Liver (tissue), 9 donors: ENCODE results near the gene DIS3L2. TPM values are rescaled to one million over a fixed set of nuclear protein-coding genes. Genes with fewer than 3 reads are reported as not detected.

Experiments used
- DNase-seq: peaks from one replicate; pipeline ENCODE4 v3.0.0-alpha.2; 2017; ENCODE audit warnings: low spot score
- H3K27ac ChIP-seq, 2 donors: one replicate each; pipeline ENCODE4 v1.7.0; 2013; ENCODE audit warnings: inconsistent platforms in 2 of 2, low read length in 2 of 2, control low read depth in 1 of 2, low read depth in 1 of 2, mild to moderate bottlenecking in 1 of 2
- H3K27me3 ChIP-seq, 4 donors: one replicate each; pipeline versions ENCODE4 v1.6.1 to v1.7.0; 2013; ENCODE audit warnings: low read length in 3 of 4, inconsistent platforms in 1 of 4, mild to moderate bottlenecking in 1 of 4, moderate library complexity in 1 of 4; ENCODE audit not compliant: control insufficient read depth in 4 of 4, insufficient read depth in 4 of 4
- H3K36me3 ChIP-seq, 4 donors: one replicate each; pipeline versions ENCODE4 v1.6.1 to v1.7.0; 2013; ENCODE audit warnings: low read length in 3 of 4, mild to moderate bottlenecking in 3 of 4, low read depth in 1 of 4, moderate library complexity in 1 of 4; ENCODE audit not compliant: control insufficient read depth in 4 of 4, insufficient read depth in 3 of 4
- H3K4me1 ChIP-seq, 4 donors: one replicate each; pipeline versions ENCODE4 v1.6.1 to v1.7.0; 2013; ENCODE audit warnings: low read length in 3 of 4, mild to moderate bottlenecking in 3 of 4, moderate library complexity in 1 of 4; ENCODE audit not compliant: control insufficient read depth in 4 of 4, insufficient read depth in 4 of 4
- H3K4me3 ChIP-seq, 3 donors: one replicate each; pipeline versions ENCODE4 v1.6.1 to v1.7.0; 2013; ENCODE audit warnings: low read length in 3 of 3, control low read depth in 1 of 3, low read depth in 1 of 3, mild to moderate bottlenecking in 1 of 3
- H3K9ac ChIP-seq, 2 donors: one replicate each; pipeline ENCODE4 v1.7.0; 2013; ENCODE audit warnings: low read length in 2 of 2, mild to moderate bottlenecking in 2 of 2, moderate library complexity in 2 of 2, control low read depth in 1 of 2, low read depth in 1 of 2
- H3K9me3 ChIP-seq, 4 donors: one replicate each; pipeline versions ENCODE4 v1.6.1 to v1.7.0; 2013; ENCODE audit warnings: low read length in 3 of 4; ENCODE audit not compliant: control insufficient read depth in 4 of 4
- ATF3 ChIP-seq: IDR thresholded peaks from 2 replicates; pipeline ENCODE4 v1.6.1; 2016; ENCODE audit warnings: antibody characterized with exemption
- EGR1 ChIP-seq, 2 donors: IDR thresholded peaks; 2 replicates each; pipeline ENCODE4 v1.6.1; 2016 to 2018; ENCODE audit warnings: antibody characterized with exemption in 2 of 2, low read depth in 2 of 2
- FOXA1 ChIP-seq: IDR thresholded peaks from 2 replicates; pipeline ENCODE4 v1.6.1; 2016; ENCODE audit warnings: antibody characterized with exemption
- GABPA ChIP-seq, 2 donors: IDR thresholded peaks in 1 of 2; conservative IDR thresholded peaks in 1 of 2; 2 replicates each; pipeline ENCODE4 v1.6.1; 2016; ENCODE audit warnings: antibody characterized with exemption in 2 of 2, mild to moderate bottlenecking in 1 of 2, moderate library complexity in 1 of 2
- HNF4A ChIP-seq, 2 donors: conservative IDR thresholded peaks; 2 replicates each; pipeline ENCODE4 v1.6.1; 2016; ENCODE audit warnings: antibody characterized with exemption in 2 of 2, mild to moderate bottlenecking in 2 of 2
- HNF4G ChIP-seq: IDR thresholded peaks from 2 replicates; pipeline ENCODE4 v1.6.1; 2016; ENCODE audit warnings: antibody characterized with exemption
- JUND ChIP-seq, 2 donors: IDR thresholded peaks; 2 replicates each; pipeline ENCODE4 v1.6.1; 2016; ENCODE audit warnings: antibody characterized with exemption in 2 of 2
- NR2F2 ChIP-seq: IDR thresholded peaks from 2 replicates; pipeline ENCODE4 v1.6.1; 2016; ENCODE audit warnings: antibody characterized with exemption
- RAD21 ChIP-seq, 2 donors: IDR thresholded peaks; 2 replicates each; pipeline ENCODE4 v1.6.1; 2016; ENCODE audit warnings: antibody characterized with exemption in 2 of 2, mild to moderate bottlenecking in 2 of 2
- REST ChIP-seq: IDR thresholded peaks from 2 replicates; pipeline ENCODE4 v1.6.1; 2016; ENCODE audit warnings: antibody characterized with exemption, mild to moderate bottlenecking
- RXRA ChIP-seq, 2 donors: IDR thresholded peaks; 2 replicates each; pipeline ENCODE4 v1.6.1; 2017 to 2018; ENCODE audit warnings: antibody characterized with exemption in 2 of 2, mild to moderate bottlenecking in 1 of 2
- SP1 ChIP-seq: IDR thresholded peaks from 2 replicates; pipeline ENCODE4 v1.6.1; 2018; ENCODE audit warnings: antibody characterized with exemption, mild to moderate bottlenecking
- WGBS: extraction: QIAGEN DNeasy Blood & Tissue Kit; methylation state at CpG from one replicate; pipeline ENCODE4 v1.1.7; 2013; 5-methylcytosine and 5-hydroxymethylcytosine counted together
- polyA plus RNA-seq, 2 donors: library from polyadenylated mRNA; stranded (reverse) in 1 of 2; unstranded in 1 of 2; fragments of 200-250 nt in 1 of 2; fragments of >200 nt in 1 of 2; fragmentation: Nextera tagmentation in 1 of 2; extraction: Ambion mirVana in 1 of 2; gene quantifications; one replicate each; pipeline versions ENCODE4 v1.2.1 to v1.2.3, GENCODE V29; 2013 to 2015
- total RNA-seq, 2 donors: library from RNA; depleted of rRNA; stranded (reverse); fragments of >200 nt; gene quantifications; one replicate each; pipeline ENCODE4 v1.2.3, GENCODE V29; 2014
- TF ChIP-seq, protein P1 (sequence below): IDR thresholded peaks from 2 replicates; pipeline ENCODE4 v1.6.1; 2016; ENCODE audit warnings: antibody characterized with exemption
- TF ChIP-seq, protein P2 (sequence below): IDR thresholded peaks from 2 replicates; pipeline ENCODE4 v1.6.1; 2016; ENCODE audit warnings: antibody characterized with exemption
- TF ChIP-seq, protein P3 (sequence below): fragments of 150-350 bp; IDR thresholded peaks from 2 replicates; pipeline ENCODE4 v1.5.1; 2017; ENCODE audit warnings: improper control_type of control experiment, low read depth, low read length; ENCODE audit not compliant: missing input control
- donor health status: healthy.
- donor health status: healthy.
- donor health status: healthy.
- donor health status: healthy.
- donor health status: healthy.

The DIS3L2 gene
- total and polyA plus RNA-seq, 4 donors = 5.7 to 21.5 (median 8.8) TPM

DNA sequence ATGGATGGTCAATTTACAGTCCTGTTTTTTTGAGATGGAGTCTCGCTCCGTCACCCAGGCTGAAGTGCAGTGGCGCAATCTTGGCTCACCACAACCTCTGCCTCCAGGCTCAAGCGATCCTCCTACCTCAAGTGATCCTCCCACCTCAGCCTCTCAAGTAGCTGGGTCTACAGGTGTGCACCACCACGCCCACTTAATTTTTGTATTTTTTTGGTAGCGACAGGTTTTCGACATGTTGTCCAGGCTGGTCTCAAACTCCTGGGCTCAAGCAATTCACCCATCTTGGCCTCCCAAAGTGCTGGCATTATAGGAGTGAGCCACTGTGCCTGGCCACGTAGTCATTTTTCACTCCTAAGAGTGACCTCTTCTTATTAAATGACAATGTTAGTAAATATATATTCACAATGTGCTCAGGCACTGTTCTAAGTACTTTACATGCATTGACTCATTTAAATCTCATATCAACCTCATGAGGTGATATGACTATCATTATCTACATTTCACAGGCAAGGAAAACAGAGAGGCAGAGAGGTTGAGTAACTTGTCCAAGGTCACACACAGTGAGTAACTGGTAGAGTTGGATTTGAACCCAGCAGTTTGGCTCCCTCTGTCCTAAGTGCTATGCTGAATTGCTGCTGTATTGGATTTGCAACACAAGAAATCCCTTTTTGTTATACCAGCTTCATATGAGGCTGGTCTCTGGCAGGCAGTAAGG is 5.6 kb upstream of the DIS3L2 start:
- H3K9me3 ChIP-seq = peaks cover 0 to 5% (median 0%) of the 10 kb centered on the region in 4 donors
- no peak for TF ChIP-seq FOXA1
- TF ChIP-seq, protein P1, sequence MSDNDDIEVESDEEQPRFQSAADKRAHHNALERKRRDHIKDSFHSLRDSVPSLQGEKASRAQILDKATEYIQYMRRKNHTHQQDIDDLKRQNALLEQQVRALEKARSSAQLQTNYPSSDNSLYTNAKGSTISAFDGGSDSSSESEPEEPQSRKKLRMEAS = no peak
- TF ChIP-seq NR2F2 = no peak
- no peak for TF ChIP-seq ATF3
- TF ChIP-seq, protein P2, sequence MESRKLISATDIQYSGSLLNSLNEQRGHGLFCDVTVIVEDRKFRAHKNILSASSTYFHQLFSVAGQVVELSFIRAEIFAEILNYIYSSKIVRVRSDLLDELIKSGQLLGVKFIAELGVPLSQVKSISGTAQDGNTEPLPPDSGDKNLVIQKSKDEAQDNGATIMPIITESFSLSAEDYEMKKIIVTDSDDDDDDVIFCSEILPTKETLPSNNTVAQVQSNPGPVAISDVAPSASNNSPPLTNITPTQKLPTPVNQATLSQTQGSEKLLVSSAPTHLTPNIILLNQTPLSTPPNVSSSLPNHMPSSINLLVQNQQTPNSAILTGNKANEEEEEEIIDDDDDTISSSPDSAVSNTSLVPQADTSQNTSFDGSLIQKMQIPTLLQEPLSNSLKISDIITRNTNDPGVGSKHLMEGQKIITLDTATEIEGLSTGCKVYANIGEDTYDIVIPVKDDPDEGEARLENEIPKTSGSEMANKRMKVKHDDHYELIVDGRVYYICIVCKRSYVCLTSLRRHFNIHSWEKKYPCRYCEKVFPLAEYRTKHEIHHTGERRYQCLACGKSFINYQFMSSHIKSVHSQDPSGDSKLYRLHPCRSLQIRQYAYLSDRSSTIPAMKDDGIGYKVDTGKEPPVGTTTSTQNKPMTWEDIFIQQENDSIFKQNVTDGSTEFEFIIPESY = no peak
- TF ChIP-seq RXRA (IDR thresholded peaks at IDR 0.05) = no peak
- no peak for TF ChIP-seq GABPA (IDR thresholded peaks at IDR 0.05 in 1 of 2, conservative IDR thresholded peaks at IDR 0.05 in 1 of 2)
- TF ChIP-seq RAD21 (IDR thresholded peaks at IDR 0.05) = no peak
- TF ChIP-seq EGR1 (IDR thresholded peaks at IDR 0.05; ENCODE audit: low read depth in 2 of 2) = no peak
- no peak for TF ChIP-seq HNF4A (conservative IDR thresholded peaks at IDR 0.05)
- no peak for TF ChIP-seq JUND (IDR thresholded peaks at IDR 0.05)
- no peak for TF ChIP-seq REST
- TF ChIP-seq HNF4G = no peak
- peaks cover 0 to 3% (median 0%) of the 10 kb centered on the region in 4 donors for H3K27me3 ChIP-seq
- WGBS = 96% methylated on average over 8 of the region's 8 CpGs
- H3K36me3 ChIP-seq = no peaks in the 10 kb centered on the region
- H3K4me1 ChIP-seq = peaks cover 2 to 4% (median 3%) of the 10 kb centered on the region in 4 donors
- H3K9ac ChIP-seq = no peak overlapping the region
- H3K27ac ChIP-seq = no peak overlapping the region
- no peak for DNase-seq
- H3K4me3 ChIP-seq = no peak overlapping the region

DNA sequence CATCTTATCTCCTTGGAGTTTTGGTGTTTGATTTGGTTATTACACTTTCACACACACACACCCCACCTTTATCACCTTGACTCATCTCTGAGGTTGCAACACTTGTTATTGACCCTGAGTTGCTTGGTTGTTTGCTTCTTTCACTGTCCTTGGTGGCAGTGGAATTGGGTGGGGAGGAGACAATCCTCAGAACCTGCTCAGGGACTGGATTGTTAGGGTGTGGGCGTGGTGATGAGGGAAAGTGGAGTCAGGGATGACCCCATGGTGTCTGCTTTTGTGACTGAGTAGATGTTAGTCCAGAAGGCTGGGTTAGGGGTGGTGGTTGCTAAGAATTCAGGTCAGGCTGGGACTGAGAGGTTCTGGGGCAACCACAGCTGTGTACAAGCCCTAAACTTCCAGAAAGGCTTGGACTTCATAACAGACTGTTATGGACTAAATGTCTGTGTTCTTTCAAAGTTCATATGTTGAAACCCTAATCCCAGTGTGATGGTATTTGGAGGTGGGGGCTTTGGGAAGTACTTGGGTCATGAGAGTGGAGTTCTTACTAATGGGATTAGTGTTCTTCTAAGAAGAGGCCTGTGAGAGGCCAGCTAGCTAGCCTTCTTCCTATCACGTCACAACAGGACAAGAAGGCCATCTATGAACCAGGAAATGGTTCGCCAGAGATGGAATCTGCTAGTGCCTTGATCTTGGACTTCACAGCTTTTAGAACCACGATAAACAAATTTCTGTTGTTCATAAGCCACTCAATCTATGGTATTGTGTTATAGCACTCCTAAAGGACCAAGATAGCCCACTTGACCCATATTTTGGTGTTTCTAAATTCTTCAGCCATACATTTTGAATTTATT is 3.4 kb upstream of the DIS3L2 start:
- H3K4me3 ChIP-seq = no peak overlapping the region
- 76% methylated on average over 4 of the region's 4 CpGs for WGBS
- H3K9ac ChIP-seq = no peak overlapping the region
- peaks cover 2 to 16% (median 11%) of the 10 kb centered on the region in 4 donors for H3K4me1 ChIP-seq
- no peak overlapping the region for H3K27ac ChIP-seq
- no peak for DNase-seq
- TF ChIP-seq, protein P3, sequence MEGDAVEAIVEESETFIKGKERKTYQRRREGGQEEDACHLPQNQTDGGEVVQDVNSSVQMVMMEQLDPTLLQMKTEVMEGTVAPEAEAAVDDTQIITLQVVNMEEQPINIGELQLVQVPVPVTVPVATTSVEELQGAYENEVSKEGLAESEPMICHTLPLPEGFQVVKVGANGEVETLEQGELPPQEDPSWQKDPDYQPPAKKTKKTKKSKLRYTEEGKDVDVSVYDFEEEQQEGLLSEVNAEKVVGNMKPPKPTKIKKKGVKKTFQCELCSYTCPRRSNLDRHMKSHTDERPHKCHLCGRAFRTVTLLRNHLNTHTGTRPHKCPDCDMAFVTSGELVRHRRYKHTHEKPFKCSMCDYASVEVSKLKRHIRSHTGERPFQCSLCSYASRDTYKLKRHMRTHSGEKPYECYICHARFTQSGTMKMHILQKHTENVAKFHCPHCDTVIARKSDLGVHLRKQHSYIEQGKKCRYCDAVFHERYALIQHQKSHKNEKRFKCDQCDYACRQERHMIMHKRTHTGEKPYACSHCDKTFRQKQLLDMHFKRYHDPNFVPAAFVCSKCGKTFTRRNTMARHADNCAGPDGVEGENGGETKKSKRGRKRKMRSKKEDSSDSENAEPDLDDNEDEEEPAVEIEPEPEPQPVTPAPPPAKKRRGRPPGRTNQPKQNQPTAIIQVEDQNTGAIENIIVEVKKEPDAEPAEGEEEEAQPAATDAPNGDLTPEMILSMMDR = no peak
- TF ChIP-seq SP1 = no peak
- peaks cover 0 to 3% (median 0%) of the 10 kb centered on the region in 4 donors for H3K27me3 ChIP-seq
- no peaks in the 10 kb centered on the region for H3K36me3 ChIP-seq
- H3K9me3 ChIP-seq = no peaks in the 10 kb centered on the region
